Purkinje cell (primary cell): ENCODE results near the gene GPR27. TPM values are rescaled to one million over a fixed set of nuclear protein-coding genes. Genes with fewer than 3 reads are reported as not detected.

Source experiments
- polyA plus RNA-seq: library from polyadenylated mRNA; unstranded; fragments of >200 nt; fragmentation: Nextera tagmentation; gene quantifications from 2 replicates; pipeline ENCODE4 v1.2.1, GENCODE V29; 2014

Gene GPR27
- 32.3 and 42.7 TPM in 2 replicates for polyA plus RNA-seq

GRCh38 chr3:71753701-71754609 is at the start of gene GPR27:
Gene GPR27, plus strand, starts transcription at chr3:71753855. Its CDS starts 195 bp downstream, at chr3:71754050.

GRCh38 chr3:71725271-71725991 is 28.2 kb upstream of the GPR27 start, which contains the start of gene EIF4E3:
Gene EIF4E3, minus strand, starts transcription at chr3:71725402. Its CDS starts 35 bp downstream, at chr3:71725367.

GRCh38 chr3:71784914-71785531 is 31.4 kb downstream of the GPR27 start, which contains the start of gene PROK2:
Gene PROK2, minus strand, starts transcription at chr3:71785148. Its CDS starts 96 bp downstream, at chr3:71785052.

Other genes starting within 250 kb of the GPR27 start
- gene FOXP1, start 170.1 kb upstream of the GPR27 start, polyA plus RNA-seq: 5.4 and 22.8 TPM in 2 replicates
- 9.9 and 14.5 TPM in 2 replicates for gene EIF4E3, start 28.5 kb upstream of the GPR27 start, polyA plus RNA-seq
- gene PROK2, start 31.3 kb downstream of the GPR27 start, polyA plus RNA-seq: 8.7 and 10.5 TPM in 2 replicates